COR-L47 (cell line): Measurements from ENCODE around the gene RAVER1.

Experiments used
- DNase-seq: peaks from one replicate; lab custom pipeline; 2025; lab: John Stamatoyannopoulos, UW

RAVER1 gene

GRCh38 chr19:10269333-10270179 lies 63.8 kb downstream of the RAVER1 start:
- DNase-seq, result peak; percentile 45

- no peak for DNase-seq
These were observed 65.3 kb downstream of the RAVER1 start for GRCh38 chr19:10268071-10268470.

- no peak for DNase-seq
These were observed 66.6 kb downstream of the RAVER1 start for GRCh38 chr19:10266706-10267105.
